MM.1S (cell line): ENCODE measurements around the gene EPHA5.

Source experiments
- DNase-seq: peaks from one replicate; pipeline ENCODE4 v3.0.0-alpha.2; 2015
- H2AFZ ChIP-seq: fragments of 300-600 bp; sonication (generic); 2 replicates; pipeline ENCODE4 v1.6.0; 2016; ENCODE audit warnings: antibody characterized with exemption, low read length
- H3F3A ChIP-seq: fragments of 300-600 bp; sonication (generic); 2 replicates; pipeline ENCODE4 v1.6.1; 2016; ENCODE audit warnings: mild to moderate bottlenecking, antibody characterized with exemption, low read length, moderate library complexity, mixed read lengths; ENCODE audit not compliant: insufficient read depth
- H3K27ac ChIP-seq: fragments of 300-600 bp; sonication (generic); 2 replicates; pipeline ENCODE4 v1.5.1; 2016; ENCODE audit warnings: mild to moderate bottlenecking, low read length
- H3K27me3 ChIP-seq: fragments of 300-600 bp; sonication (generic); replicated peaks from 2 replicates; pipeline ENCODE4 v1.6.0; 2016; ENCODE audit warnings: low read length; ENCODE audit not compliant: insufficient read depth
- H3K36me3 ChIP-seq: fragments of 300-600 bp; sonication (generic); replicated peaks from 2 replicates; pipeline ENCODE4 v1.6.1; 2016; ENCODE audit warnings: mild to moderate bottlenecking, low read length, mixed read lengths; ENCODE audit not compliant: insufficient read depth
- H3K4me1 ChIP-seq: fragments of 300-600 bp; sonication (generic); 2 replicates; pipeline ENCODE4 v1.6.1; 2016; ENCODE audit warnings: low read length, mixed read lengths
- H3K4me2 ChIP-seq: fragments of 300-600 bp; sonication (generic); 2 replicates; pipeline ENCODE4 v1.6.0; 2016; ENCODE audit warnings: low read depth, low read length
- H3K4me3 ChIP-seq: fragments of 300-600 bp; sonication (generic); 2 replicates; pipeline ENCODE4 v1.5.1; 2016; ENCODE audit warnings: low read length, mixed read lengths
- H3K79me2 ChIP-seq: fragments of 300-600 bp; sonication (generic); 2 replicates; pipeline ENCODE4 v1.6.1; 2016; ENCODE audit warnings: mixed run types, low read length, mixed read lengths
- H3K9ac ChIP-seq: fragments of 300-600 bp; sonication (generic); 2 replicates; pipeline ENCODE4 v1.6.1; 2016; ENCODE audit warnings: low read length, mixed read lengths
- H3K9me2 ChIP-seq: fragments of 300-600 bp; sonication (generic); replicated peaks from 2 replicates; pipeline ENCODE4 v1.6.1; 2016; ENCODE audit warnings: mild to moderate bottlenecking, low read length, mixed read lengths; ENCODE audit not compliant: insufficient read depth
- H3K9me3 ChIP-seq: fragments of 300-600 bp; sonication (generic); replicated peaks from 2 replicates; pipeline ENCODE4 v1.6.1; 2016; ENCODE audit warnings: mild to moderate bottlenecking, low read length, mixed read lengths; ENCODE audit not compliant: insufficient read depth
- H4K20me1 ChIP-seq: fragments of 300-600 bp; sonication (generic); 2 replicates; pipeline ENCODE4 v1.6.1; 2016; ENCODE audit warnings: mild to moderate bottlenecking, low read length, moderate library complexity, mixed read lengths; ENCODE audit not compliant: insufficient read depth
- EZH2 ChIP-seq: fragments of 300-600 bp; sonication (generic); optimal IDR thresholded peaks from 2 replicates; pipeline ENCODE3; 2017; ENCODE audit warnings: low read depth, mild to moderate bottlenecking, antibody characterized with exemption, low read length, mixed read lengths
- EZH2phosphoT487 ChIP-seq: fragments of 300-600 bp; sonication (generic); IDR thresholded peaks from 2 replicates; pipeline ENCODE4 v1.6.1; 2018; ENCODE audit warnings: antibody characterized with exemption, low read length
- TF ChIP-seq, protein P1 (sequence below): fragments of 300-600 bp; sonication (generic); IDR thresholded peaks from 2 replicates; pipeline ENCODE4 v1.5.1; 2016; ENCODE audit warnings: antibody characterized with exemption, low read length, mixed read lengths

EPHA5 gene

DNA sequence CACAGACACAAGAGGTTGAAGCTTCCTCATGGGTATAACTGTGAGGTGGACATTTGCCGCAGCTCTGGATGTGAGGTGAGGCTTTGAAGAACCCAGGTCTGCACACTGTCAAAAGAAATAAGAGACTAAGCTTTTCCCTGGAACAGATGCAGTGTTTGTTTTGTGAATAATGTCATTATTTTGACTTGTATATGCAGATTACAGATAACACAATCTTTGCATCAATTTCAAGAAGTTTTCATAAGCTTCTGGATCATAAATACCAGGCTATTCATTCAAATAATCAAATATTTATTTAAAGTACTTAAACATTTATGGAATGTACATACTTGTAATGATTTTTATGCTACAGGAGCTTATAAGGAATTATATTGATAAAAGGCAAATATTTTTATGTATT is 174.8 kb downstream of the EPHA5 start:
- Histone ChIP-seq H3K4me1 (no peaks in the 10 kb centered on the region), H3K4me3 (no peak overlapping the region), H3K79me2 (no peaks in the 10 kb centered on the region), H3F3A (no peaks in the 10 kb centered on the region), H3K9me3 (no peaks in the 10 kb centered on the region), H3K27ac (no peak overlapping the region), H3K4me2 (no peak overlapping the region), H3K9ac (no peak overlapping the region), H4K20me1 (no peaks in the 10 kb centered on the region), H3K9me2 (no peaks in the 10 kb centered on the region), H3K27me3 (no peaks in the 10 kb centered on the region), H2AFZ (no peak overlapping the region), H3K36me3 (no peaks in the 10 kb centered on the region)
- TF ChIP-seq EZH2phosphoT487 (no peak), EZH2 (no peak)
- TF ChIP-seq, protein P1, sequence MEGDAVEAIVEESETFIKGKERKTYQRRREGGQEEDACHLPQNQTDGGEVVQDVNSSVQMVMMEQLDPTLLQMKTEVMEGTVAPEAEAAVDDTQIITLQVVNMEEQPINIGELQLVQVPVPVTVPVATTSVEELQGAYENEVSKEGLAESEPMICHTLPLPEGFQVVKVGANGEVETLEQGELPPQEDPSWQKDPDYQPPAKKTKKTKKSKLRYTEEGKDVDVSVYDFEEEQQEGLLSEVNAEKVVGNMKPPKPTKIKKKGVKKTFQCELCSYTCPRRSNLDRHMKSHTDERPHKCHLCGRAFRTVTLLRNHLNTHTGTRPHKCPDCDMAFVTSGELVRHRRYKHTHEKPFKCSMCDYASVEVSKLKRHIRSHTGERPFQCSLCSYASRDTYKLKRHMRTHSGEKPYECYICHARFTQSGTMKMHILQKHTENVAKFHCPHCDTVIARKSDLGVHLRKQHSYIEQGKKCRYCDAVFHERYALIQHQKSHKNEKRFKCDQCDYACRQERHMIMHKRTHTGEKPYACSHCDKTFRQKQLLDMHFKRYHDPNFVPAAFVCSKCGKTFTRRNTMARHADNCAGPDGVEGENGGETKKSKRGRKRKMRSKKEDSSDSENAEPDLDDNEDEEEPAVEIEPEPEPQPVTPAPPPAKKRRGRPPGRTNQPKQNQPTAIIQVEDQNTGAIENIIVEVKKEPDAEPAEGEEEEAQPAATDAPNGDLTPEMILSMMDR = no peak
- DNase-seq = no peak

DNA sequence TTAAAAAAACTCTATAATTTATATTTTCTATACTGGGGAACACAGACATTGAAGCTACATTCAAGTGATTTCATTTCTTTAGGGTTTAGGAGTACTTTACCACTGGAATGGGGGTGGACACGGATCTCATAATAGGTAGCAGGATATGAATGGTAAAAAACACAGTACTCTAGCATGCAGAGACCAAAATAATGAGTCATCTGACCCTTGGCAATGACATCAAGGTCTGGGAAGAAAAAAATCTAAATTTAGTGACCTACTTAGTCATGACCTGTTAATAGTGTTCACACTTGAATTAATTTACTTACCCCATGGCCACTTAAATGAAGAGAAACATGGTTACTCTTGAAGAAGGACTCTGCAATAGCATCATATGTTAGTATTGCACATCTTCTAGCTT is 187.9 kb downstream of the EPHA5 start:
- Histone ChIP-seq H3K9me3 (no peaks in the 10 kb centered on the region), H3K4me3 (no peak overlapping the region), H3K36me3 (no peaks in the 10 kb centered on the region), H3K4me1 (no peaks in the 10 kb centered on the region), H3K27me3 (no peaks in the 10 kb centered on the region), H3K9me2 (no peaks in the 10 kb centered on the region), H3K27ac (no peak overlapping the region), H2AFZ (no peak overlapping the region), H3F3A (no peaks in the 10 kb centered on the region), H3K9ac (no peak overlapping the region), H3K4me2 (no peak overlapping the region), H3K79me2 (no peaks in the 10 kb centered on the region), H4K20me1 (no peaks in the 10 kb centered on the region)
- no peak for DNase-seq
- TF ChIP-seq, protein P1 = no peak
- no peak for TF ChIP-seq EZH2
- TF ChIP-seq EZH2phosphoT487 = no peak

DNA sequence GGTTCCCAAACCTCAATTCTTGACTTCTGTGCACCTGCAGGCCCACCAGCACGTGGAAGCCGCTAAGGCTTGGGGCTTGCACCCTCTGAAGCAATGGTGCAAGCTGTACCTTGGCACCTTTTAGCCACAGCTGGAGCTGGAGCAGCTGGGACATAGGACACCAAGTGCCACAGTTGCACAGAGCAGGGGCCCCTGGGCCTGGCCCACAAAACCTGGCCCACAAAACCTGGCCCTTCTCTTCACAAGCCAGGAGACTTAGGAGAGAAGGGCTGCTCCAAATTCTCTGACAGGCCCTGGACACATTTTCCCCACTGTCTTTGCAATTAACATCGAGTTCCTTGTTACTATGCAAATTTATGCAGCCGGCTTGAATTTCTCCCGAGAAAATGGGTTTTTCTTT is 197.8 kb downstream of the EPHA5 start:
- TF ChIP-seq EZH2 (no peak), EZH2phosphoT487 (no peak)
- TF ChIP-seq, protein P1 = no peak
- Histone ChIP-seq H3F3A (no peaks in the 10 kb centered on the region), H2AFZ (no peak overlapping the region), H3K9me3 (no peaks in the 10 kb centered on the region), H3K79me2 (no peaks in the 10 kb centered on the region), H3K27ac (no peak overlapping the region), H3K9me2 (no peaks in the 10 kb centered on the region), H3K27me3 (no peaks in the 10 kb centered on the region), H4K20me1 (no peaks in the 10 kb centered on the region), H3K36me3 (no peaks in the 10 kb centered on the region), H3K4me1 (no peaks in the 10 kb centered on the region), H3K4me2 (no peak overlapping the region), H3K9ac (no peak overlapping the region), H3K4me3 (no peak overlapping the region)
- no peak for DNase-seq
